Hindlimb muscle (tissue), 1 donor: Measurements from ENCODE around the gene TEX9. TPM values are rescaled to one million over a fixed set of nuclear protein-coding genes. Genes with fewer than 3 reads are reported as not detected.

Source experiments
- DNase-seq: peaks from one replicate; pipeline ENCODE4 v3.0.0-alpha.2; 2013
- polyA plus RNA-seq: library from polyadenylated mRNA; unstranded; fragments of 120-200 nt; gene quantifications from one replicate; pipeline ENCODE4 v1.2.1, GENCODE V29; 2013; ENCODE audit not compliant: insufficient read length

The TEX9 gene
- polyA plus RNA-seq, 1 donor: 1.7 TPM

DNA sequence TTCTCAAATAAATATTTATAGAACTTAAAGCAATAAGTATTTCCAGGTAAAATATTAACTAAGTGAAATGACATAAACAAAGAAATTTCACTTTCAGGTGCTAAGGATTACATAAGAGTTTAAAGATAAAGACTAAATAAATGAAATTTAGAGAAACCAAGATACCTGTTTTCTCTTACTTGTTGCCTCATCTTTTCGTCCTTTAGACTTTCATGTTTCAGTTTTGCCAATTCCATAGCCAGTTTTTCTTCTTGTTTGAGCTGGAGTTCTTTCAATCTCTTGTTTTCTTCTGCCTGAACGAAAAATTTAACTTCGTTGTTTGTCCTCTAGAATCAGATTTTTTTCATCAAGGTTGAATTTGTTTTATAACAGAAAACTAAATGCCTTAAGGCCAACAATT lies 91.0 kb downstream of the TEX9 start:
- DNase-seq: no peak

DNA sequence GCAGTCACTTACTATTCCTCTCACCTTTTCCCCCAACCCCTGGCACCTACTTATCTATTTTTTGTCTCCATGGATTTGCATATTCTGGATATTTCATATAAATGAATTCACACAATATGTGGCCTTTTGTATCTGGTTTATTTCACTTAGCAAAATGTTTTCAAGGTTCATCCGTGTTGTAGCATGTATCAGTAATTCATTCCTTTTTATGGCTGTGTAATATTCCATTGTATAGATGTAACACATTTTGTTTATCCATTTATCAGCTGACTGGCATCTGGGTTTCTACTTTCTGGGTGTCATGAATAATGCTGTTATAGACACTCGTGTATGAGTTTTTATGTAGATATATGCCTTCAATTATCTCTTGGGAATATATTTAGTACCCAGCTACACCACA lies 93.9 kb downstream of the TEX9 start:
- DNase-seq: no peak

DNA sequence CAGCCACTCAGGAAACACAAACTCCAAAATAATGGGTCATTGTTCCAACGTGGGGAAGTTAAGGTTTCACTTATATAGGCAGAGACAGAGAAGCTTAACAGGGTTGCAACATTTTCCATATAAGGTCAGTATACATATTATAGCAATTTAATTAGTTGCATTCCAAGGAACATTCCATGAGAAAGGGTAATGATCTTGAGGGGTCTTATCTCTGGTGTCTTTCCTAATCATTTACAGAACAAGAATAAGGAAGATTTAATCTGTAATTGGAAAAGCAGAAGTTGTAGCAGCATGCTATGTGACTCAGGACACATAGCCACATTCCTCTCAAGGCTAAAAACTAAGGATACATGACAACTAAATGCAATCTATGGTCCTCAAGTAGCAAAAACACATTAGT lies 94.8 kb downstream of the TEX9 start:
- no peak for DNase-seq

GRCh38 chr15:56460947-56461346 lies 95.7 kb downstream of the TEX9 start:
- no peak for DNase-seq

DNA sequence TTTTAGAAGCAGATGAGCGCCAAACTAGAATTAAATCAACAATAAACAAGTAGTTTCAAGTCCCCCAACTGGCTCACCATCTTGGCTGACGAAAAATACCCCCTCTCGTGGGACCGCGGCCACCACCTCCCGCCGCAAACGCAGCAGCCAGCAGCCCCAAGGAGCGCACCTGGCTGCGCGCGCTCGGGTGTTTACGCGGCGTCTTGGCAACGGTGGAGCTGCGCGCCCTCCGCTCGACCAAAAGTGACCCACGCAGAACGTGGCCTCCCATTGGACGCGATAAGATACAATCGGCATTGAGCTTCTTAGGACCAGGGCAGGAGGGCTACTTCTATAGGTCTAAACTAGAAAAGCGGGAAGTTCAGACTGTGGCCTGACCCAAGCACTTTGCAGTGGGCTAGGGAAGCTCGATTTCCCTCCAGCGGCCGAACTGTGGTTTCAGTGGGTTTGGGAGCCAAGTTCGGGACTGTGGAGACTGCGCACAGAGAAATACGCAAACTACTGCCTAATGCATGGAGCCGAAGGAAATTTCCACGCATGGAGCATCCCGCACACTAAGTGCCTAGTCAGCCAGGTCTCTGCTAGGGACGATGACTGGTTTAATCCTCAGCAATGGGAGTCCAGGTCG lies 99.8 kb downstream of the TEX9 start, which contains the start of gene MNS1:
Gene MNS1, minus strand, starts transcription at position 245 of the 628 bp plus-strand sequence. Its CDS starts 165 bp downstream, at position 80.
- DNase-seq: peak; percentile 97

DNA sequence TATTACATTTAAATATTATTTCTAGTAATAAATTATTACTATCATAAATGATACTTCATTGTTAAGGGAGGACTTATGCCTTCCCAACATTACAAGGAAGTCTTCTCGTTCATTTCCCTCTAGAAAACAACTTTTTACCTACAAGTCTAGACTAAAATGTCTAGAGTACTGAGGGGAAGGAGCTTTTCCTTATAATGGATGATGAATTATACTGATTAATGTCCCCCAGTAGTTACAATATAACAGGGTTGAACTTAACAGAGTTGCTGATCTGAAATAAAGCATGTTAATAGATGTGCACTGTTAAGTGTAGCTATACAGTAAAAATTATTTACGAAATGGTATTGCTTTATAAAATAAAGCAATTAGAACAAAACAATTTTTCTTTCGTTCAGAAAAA lies 102.4 kb downstream of the TEX9 start:
- no peak for DNase-seq

GRCh38 chr15:56468401-56468800 lies 103.2 kb downstream of the TEX9 start:
- DNase-seq: no peak

DNA sequence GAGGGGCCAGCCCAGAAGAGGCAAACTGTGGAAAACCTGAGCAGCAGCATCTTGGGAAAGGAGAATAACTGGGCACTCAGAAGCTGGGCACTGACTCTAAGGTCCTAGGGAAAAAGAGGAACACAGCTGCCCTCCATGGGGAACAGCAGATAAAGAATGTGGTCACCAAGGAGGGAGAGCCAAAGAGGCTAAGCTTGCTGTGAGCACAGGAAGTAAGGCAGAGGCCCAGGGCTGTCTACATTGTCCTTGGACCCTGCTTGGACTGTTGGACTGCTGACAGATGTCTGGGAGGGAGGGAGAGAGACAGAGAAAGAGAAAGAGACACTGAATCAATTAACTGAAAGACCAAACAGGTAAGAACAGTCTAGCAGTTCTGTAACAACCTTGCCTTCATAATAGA lies 104.3 kb downstream of the TEX9 start:
- DNase-seq: no peak

DNA sequence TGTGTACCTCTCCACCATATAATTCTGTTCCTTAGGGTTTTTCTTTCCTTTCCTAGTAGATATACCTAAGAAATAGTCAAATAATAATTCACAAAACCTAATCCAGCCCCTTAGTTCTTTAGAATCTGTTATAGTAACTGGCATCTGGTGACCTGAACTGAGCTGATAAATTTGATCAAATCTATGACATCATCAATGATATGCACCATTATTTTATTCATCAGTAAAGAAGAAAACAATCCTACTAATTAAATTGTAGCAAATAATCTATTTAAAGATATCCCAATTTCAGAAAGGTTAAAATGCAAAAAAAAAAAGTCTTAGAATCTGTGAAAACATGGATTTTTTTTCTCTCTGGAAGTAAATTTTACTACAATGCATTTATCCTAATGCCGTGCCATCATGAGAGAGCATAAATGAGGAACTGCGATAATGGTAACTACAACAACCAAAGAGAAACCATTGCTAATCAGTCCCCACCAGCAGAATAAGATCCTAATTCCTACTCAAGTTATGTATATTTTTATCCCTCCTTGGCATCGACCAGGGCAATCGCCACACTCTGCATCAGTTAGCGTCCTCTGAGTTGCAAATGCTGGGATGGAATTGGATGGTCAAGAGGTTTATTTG lies 106.3 kb downstream of the TEX9 start:
- no peak for DNase-seq

DNA sequence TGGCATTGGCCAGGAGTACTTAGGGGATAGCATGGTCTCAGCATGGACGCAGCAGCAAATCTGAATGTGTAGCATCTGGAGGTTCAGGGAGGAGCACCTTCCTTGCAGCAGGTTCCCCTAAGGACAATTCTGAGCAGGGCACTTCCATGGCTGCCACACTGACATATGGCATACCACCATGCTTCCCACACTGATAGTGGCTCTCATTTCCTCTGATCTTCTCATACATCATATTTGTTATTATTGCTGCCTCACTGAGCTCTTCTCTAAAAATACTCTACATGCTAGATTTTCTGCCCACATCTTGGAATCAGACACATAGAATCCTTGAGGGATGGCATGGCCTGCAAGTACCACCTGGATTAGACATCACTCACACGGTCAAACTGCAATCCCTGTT lies 107.1 kb downstream of the TEX9 start:
- no peak for DNase-seq

DNA sequence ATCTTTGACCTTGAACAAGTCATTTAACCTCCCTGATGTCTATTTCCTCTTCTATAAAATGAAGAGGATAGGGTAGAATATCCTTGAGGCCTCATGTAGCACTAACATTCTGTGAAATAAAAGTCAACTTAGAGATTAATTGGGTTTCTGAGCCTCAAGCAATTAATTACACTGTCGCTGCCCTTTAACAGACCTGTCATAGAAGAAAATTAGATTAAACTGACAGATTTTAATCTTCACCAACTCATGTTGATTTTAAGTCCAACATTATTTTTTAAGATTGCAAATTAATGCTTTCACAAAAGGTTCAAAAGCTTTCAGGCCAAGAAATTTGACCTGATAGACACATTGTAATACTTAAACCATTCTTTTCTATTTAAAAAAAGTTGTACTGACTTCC lies 107.8 kb downstream of the TEX9 start:
- no peak for DNase-seq

GRCh38 chr15:56475351-56475750 lies 110.1 kb downstream of the TEX9 start:
- DNase-seq: no peak

Other genes with a start within 250 kb of the TEX9 start
- 13.7 TPM for gene RFX7, start 121.5 kb upstream of the TEX9 start, polyA plus RNA-seq
- 5.1 TPM for gene MNS1, start 99.7 kb downstream of the TEX9 start, polyA plus RNA-seq